Activated CD8-positive, alpha-beta memory T cell treated with anti-CD3 and anti-CD28 coated beads, Interleukin-2, amount 10 ng/mL, durations not matched to agents 7 days and 5 days (primary cell): ENCODE measurements around the gene SLC6A16. TPM values are rescaled to one million over a fixed set of nuclear protein-coding genes. Genes with fewer than 3 reads are reported as not detected.
"Not testable (repeated sequence)": the region's sequence is repeated elsewhere in the genome, so short reads cannot be mapped to it uniquely, and the experiment has no call there.

Experiments used
- ATAC-seq: fragments of 150-1000 bp; cut with Tn5 transposase; one replicate; pipeline ENCODE4 v1.10.0; 2021; ENCODE audit warnings: moderate library complexity
- CTCF ChIA-PET: fragments of 350-600 bp; sonication (Branson Sonifier 250); formaldehyde crosslinking; loops from one replicate; lab custom pipeline; 2021; ENCODE audit warnings: antibody characterized with exemption; lab: Charles Lee
- DNase-seq: peaks from one replicate; pipeline ENCODE4 v3.0.0-alpha.2; 2020
- H3K27ac Mint-ChIP-seq: one replicate; pipeline ENCODE4 v1.8.0; 2021; ENCODE audit warnings: mild to moderate bottlenecking, mixed read lengths
- H3K27me3 Mint-ChIP-seq: one replicate; pipeline ENCODE4 v1.8.0; 2021; ENCODE audit warnings: mixed read lengths
- H3K36me3 Mint-ChIP-seq: one replicate; pipeline ENCODE4 v1.8.0; 2021; ENCODE audit warnings: mild to moderate bottlenecking, mixed read lengths
- H3K4me1 Mint-ChIP-seq: one replicate; pipeline ENCODE4 v1.8.0; 2021; ENCODE audit warnings: mixed read lengths
- H3K4me3 Mint-ChIP-seq: one replicate; pipeline ENCODE4 v1.8.0; 2021; ENCODE audit warnings: mild to moderate bottlenecking, moderate library complexity, mixed read lengths
- H3K9me3 Mint-ChIP-seq: one replicate; pipeline ENCODE4 v1.8.0; 2022; ENCODE audit warnings: low read depth, mixed read lengths
- total RNA-seq, 2 experiments: library from RNA; stranded (reverse); gene quantifications; one replicate each; pipeline ENCODE4 v1.2.3, GENCODE V29; 2021

SLC6A16 gene
- total RNA-seq, 2 experiments from 2014 or later, result 2.5 to 2.7 TPM

DNA sequence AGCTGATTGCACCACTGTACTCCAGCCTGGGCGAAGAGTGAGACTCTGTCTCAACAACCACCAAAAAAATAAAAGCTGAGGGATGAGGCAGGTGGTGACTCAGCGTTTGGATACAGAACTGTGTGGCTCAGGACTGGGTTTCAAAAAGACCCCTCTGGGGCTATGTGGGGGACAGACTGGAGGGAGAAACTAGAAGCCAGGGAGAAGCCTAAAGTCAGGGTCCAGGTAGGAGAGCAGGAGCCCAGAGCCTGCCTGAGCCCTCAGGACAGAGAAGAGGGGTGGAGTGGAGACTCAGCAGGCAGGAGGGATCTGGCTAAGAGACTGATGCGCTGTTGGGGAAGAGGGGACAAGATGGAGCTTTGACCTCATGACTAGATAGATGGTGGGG is 8.4 kb upstream of the SLC6A16 start:
- H3K4me1 Mint-ChIP-seq, result peaks cover 69% of the 10 kb centered on the region
- no peak for DNase-seq
- H3K9me3 Mint-ChIP-seq, result no peaks in the 10 kb centered on the region
- ATAC-seq, result peak; percentile 1
- peak overlapping the region; percentile 93 for H3K27ac Mint-ChIP-seq
- peaks cover 24% of the 10 kb centered on the region for H3K36me3 Mint-ChIP-seq
- CTCF ChIA-PET, result interaction anchor here (1.0 to 1.7 kb wide), 6 partner anchors 9 to 108 kb away, joined by 3 to 5 read pairs (median 3); no protein-coding TSS in a partner anchor
- no peaks in the 10 kb centered on the region for H3K27me3 Mint-ChIP-seq
- peak overlapping the region; percentile 71 for H3K4me3 Mint-ChIP-seq

DNA sequence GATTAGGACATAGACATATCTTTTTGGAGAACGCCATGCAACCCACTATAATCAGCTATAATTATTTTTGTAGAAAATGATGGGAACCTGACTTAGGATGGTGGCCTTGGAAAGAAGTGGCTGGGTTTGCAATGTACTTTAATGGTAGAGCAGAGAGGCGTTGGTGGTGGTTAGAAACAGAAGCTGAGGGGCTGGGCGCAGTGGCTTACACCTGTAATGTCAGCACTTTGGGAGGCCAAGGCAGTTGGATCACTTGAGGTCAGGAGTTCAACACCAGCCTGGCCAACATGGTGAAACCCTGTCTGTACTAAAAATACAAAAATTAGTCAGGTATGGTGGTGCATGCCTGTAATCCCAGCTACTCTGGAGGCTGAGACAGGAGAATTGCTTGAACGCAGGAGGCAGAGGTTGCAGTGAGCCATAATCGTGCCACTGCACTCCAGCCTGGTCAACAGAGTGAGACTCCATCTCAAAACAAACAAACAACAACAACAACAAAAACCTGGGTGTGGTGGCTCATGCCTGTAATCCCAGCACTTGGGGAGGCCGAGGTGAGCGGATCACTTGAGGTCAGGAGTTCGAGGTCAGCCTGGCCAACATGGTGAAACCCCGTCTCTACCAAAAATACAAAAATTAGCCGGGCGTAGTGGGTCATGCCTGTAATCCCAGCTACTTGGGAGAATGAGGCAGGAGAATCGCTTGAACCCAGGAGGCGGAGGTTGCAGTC is 7.9 kb upstream of the SLC6A16 start:
- DNase-seq, H3K9me3 Mint-ChIP-seq, ATAC-seq, H3K27me3 Mint-ChIP-seq: not testable (repeated sequence)
- Mint-ChIP-seq H3K27ac (peak overlapping the region; percentile 93), H3K36me3 (peaks cover 21% of the 10 kb centered on the region), H3K4me1 (peaks cover 70% of the 10 kb centered on the region), H3K4me3 (peak overlapping the region; percentile 71)
- CTCF ChIA-PET, result interaction anchor here (1.5 to 1.7 kb wide), 4 partner anchors 10 to 108 kb away, joined by 3 to 5 read pairs (median 3); no protein-coding TSS in a partner anchor

- CTCF ChIA-PET, result interaction anchor here (0.6 to 1.6 kb wide), 7 partner anchors 9 to 142 kb away, joined by 3 to 6 read pairs (median 3); partner anchors contain the start of gene FLT3LG
Measured at GRCh38 chr19:49331616-49332055, 6.6 kb upstream of the SLC6A16 start.

GRCh38 chr19:49331187-49331586 is 6.2 kb upstream of the SLC6A16 start:
- not testable (repeated sequence) for ATAC-seq, H3K9me3 Mint-ChIP-seq, H3K4me3 Mint-ChIP-seq, H3K27me3 Mint-ChIP-seq
- Mint-ChIP-seq H3K4me1 (peaks cover 65% of the 10 kb centered on the region), H3K36me3 (peaks cover 17% of the 10 kb centered on the region), H3K27ac (peak overlapping the region; percentile 54)
- DNase-seq, result peak; percentile 15
- CTCF ChIA-PET, result interaction anchor here (0.5 to 1.5 kb wide), 7 partner anchors 9 to 142 kb away, joined by 3 to 6 read pairs (median 4); partner anchors contain the start of gene FLT3LG

More at GRCh38 chr19:49331616-49332055, 6.6 kb upstream of the SLC6A16 start:
- peak; percentile 81 for DNase-seq
- peaks cover 67% of the 10 kb centered on the region for H3K4me1 Mint-ChIP-seq
- H3K9me3 Mint-ChIP-seq, result no peaks in the 10 kb centered on the region
- no peak overlapping the region for H3K4me3 Mint-ChIP-seq
- H3K27me3 Mint-ChIP-seq, result no peaks in the 10 kb centered on the region
- ATAC-seq, result peak; percentile 76
- H3K27ac Mint-ChIP-seq, result peak overlapping the region; percentile 54
- H3K36me3 Mint-ChIP-seq, result peaks cover 17% of the 10 kb centered on the region

DNA sequence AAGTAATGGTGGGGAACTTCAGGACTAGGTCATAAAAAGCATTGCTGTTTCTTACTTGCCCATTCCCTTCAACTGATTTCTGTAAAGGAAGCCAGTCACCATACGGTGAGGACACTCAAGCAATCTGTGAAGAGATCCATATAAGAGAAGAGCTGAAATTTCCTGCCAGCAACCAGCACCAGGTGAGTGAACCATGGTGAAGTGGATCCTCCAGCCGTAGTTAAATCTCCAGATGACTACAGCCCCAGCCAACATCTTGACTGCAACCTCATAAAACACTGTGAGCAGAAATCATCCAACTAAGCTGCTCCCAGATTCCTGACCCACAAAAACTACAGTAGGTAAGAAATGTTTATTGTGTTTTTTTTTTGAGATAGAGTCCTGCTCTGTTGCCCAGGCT is 3.8 kb upstream of the SLC6A16 start:
- H3K36me3 Mint-ChIP-seq, result peaks cover 17% of the 10 kb centered on the region
- CTCF ChIA-PET, result interaction anchor here (1.2 to 1.6 kb wide), 3 partner anchors 13 to 107 kb away, joined by 4 to 5 read pairs (median 5); no protein-coding TSS in a partner anchor
- peaks cover 51% of the 10 kb centered on the region for H3K4me1 Mint-ChIP-seq
- no peak for ATAC-seq
- no peaks in the 10 kb centered on the region for H3K27me3 Mint-ChIP-seq
- no peak overlapping the region for H3K4me3 Mint-ChIP-seq
- DNase-seq, result peak; percentile 12
- no peaks in the 10 kb centered on the region for H3K9me3 Mint-ChIP-seq
- H3K27ac Mint-ChIP-seq, result no peak overlapping the region

DNA sequence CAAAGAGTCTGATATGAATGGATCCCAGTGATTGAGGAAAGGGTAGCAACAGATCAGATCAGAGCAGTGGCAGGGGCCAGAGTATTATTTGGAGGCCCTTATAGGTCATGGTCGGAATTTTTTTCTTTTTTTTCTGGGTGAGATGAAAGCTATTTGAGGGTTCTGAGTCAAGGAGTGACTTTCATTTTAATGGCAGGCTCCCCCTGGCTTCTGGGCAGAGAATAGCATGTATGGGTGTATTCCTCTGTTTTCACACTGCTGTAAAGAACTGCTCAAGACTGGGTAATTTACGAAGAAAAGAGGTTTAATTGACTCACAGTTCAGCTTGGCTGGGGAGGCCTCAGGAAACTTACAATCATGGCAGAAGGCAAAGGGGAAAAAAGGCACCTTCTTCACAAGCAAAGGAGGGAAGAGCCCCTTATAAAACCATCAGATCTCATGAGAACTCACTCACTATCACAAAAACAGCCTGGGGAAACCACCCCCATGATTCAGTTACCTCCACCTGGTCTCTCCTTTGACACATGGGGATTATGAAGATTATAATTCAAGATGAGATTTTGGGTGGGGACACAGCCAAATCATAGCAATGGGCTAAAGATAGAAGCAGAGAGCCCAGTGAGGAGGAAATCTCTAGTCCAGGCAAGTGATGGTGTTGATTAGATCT is 3.0 kb upstream of the SLC6A16 start:
- H3K27ac Mint-ChIP-seq, result peak overlapping the region; percentile 42
- CTCF ChIA-PET, result interaction anchor here (0.6 to 1.6 kb wide), 12 partner anchors 9 to 520 kb away, joined by 3 to 9 read pairs (median 4); no protein-coding TSS in a partner anchor
- H3K9me3 Mint-ChIP-seq, result no peaks in the 10 kb centered on the region
- DNase-seq, result peak; percentile 71
- peaks cover 45% of the 10 kb centered on the region for H3K4me1 Mint-ChIP-seq
- H3K27me3 Mint-ChIP-seq, result no peaks in the 10 kb centered on the region
- H3K4me3 Mint-ChIP-seq, result no peak overlapping the region
- H3K36me3 Mint-ChIP-seq, result peaks cover 17% of the 10 kb centered on the region
- ATAC-seq, result peak; percentile 35

DNA sequence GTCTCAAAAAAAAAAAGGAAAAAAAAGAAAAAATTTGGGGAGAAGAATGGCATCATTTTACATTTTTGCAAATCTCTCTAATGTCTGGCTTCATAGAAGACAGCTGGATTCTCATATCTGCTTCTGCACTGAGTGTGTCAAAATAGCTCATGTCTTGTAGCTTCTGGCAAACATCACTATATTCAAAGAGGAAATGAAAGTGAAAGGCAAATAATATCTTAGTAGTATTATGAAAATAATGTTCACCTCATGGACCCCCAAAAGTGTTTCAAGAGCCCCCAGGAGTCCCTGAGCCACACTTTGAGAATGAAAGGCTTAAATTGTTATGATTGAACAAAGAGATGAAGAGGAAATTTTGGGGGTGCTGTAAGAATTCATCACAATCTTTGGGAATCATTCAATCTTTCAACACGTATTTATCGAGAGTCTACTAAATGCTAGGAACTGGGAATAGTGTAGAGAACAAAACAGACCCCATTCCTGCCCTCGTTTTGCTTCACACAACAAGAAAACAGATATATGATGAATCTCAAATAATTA is 1.2 kb upstream of the SLC6A16 start:
- no peak for DNase-seq
- Mint-ChIP-seq H3K27me3 (no peaks in the 10 kb centered on the region), H3K4me1 (peaks cover 32% of the 10 kb centered on the region), H3K36me3 (peaks cover 22% of the 10 kb centered on the region), H3K9me3 (no peaks in the 10 kb centered on the region), H3K27ac (no peak overlapping the region), H3K4me3 (no peak overlapping the region)
- no peak for ATAC-seq
- CTCF ChIA-PET, result interaction anchor here (1.1 to 2.4 kb wide), 3 partner anchors 21 to 100 kb away, joined by 3 to 10 read pairs (median 6); no protein-coding TSS in a partner anchor

DNA sequence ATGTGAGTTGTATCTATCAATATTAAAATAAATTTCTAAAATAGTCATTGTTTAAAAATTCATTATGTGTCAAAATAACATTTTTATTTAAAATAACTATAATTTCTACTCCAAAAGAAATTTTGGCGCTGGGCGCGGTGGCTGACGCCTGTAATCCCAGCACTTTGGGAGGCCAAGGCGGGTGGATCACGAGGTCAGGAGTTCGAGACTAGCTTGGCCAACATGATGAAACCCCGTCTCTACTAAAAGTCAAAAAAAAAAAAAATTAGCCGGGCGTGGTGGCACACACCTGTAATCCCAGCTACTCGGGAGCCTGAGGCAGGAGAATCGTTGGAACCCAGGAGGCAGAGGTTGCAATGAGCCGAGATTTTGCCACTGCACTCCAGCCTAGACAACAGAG is 765 bp upstream of the SLC6A16 start:
- CTCF ChIA-PET, result interaction anchor here (1.1 to 2.4 kb wide), 3 partner anchors 21 to 100 kb away, joined by 3 to 10 read pairs (median 6); no protein-coding TSS in a partner anchor

DNA sequence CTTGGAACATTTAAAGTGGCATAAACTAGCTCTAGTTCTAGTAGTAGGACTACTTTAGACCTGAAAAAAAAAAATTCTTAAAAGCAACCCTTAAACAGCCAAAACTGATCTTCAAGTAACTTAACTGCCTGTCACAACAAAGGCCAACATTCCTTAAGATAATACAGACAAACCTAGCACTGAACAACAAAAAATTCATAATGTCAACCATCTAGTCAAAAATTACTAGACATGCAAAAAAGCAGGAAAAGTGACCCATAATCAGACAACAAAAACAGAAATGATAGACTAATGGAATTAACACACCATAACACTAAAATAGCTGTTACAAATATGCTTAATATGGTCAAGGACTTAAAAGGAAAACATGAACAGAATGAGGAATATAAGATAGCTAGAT is 6.7 kb downstream of the SLC6A16 start:
- Mint-ChIP-seq H3K27ac (no peak overlapping the region), H3K4me3 (no peak overlapping the region), H3K9me3 (peaks cover 11% of the 10 kb centered on the region), H3K4me1 (peaks cover 4% of the 10 kb centered on the region), H3K27me3 (no peaks in the 10 kb centered on the region), H3K36me3 (peaks cover 32% of the 10 kb centered on the region)
- ATAC-seq, result no peak
- DNase-seq, result no peak
- CTCF ChIA-PET, result interaction anchor here (1.2 to 1.6 kb wide), 2 partner anchors 17 to 46 kb away, joined by 3 to 12 read pairs; no protein-coding TSS in a partner anchor

More for the DNA sequence above, 765 bp upstream of the SLC6A16 start:
- Mint-ChIP-seq H3K36me3 (peaks cover 19% of the 10 kb centered on the region), H3K4me1 (peaks cover 28% of the 10 kb centered on the region)
- H3K9me3 Mint-ChIP-seq, ATAC-seq, H3K27me3 Mint-ChIP-seq, H3K27ac Mint-ChIP-seq, H3K4me3 Mint-ChIP-seq, DNase-seq: not testable (repeated sequence)

DNA sequence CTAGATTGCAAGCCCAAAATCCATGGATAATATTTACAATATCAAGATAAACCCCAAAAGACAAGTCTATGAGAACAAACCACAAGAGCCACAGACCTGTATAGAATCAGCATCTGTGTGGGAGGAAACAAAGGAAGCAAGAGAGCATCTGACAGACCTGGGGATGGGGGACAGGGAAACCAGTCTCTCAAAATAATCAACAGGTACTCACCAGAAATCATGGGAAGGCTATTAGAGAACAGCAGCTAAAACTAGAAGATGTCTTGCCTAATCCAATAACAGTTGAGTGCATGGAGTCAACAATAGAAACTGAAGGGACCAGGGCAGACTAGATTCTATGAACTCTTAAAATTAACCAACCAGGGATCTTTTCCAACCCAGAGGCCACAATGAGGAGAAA is 8.7 kb downstream of the SLC6A16 start:
- Mint-ChIP-seq H3K4me1 (peaks cover 4% of the 10 kb centered on the region), H3K4me3 (no peak overlapping the region), H3K27me3 (no peaks in the 10 kb centered on the region), H3K9me3 (peaks cover 11% of the 10 kb centered on the region), H3K36me3 (peaks cover 28% of the 10 kb centered on the region), H3K27ac (no peak overlapping the region)
- DNase-seq (no peak), ATAC-seq (no peak)
- CTCF ChIA-PET, result no interaction called here

- no peak overlapping the region for H3K4me3 Mint-ChIP-seq
- DNase-seq, result no peak
- H3K27me3 Mint-ChIP-seq, result no peaks in the 10 kb centered on the region
- peaks cover 11% of the 10 kb centered on the region for H3K9me3 Mint-ChIP-seq
- no peak for ATAC-seq
- peaks cover 4% of the 10 kb centered on the region for H3K4me1 Mint-ChIP-seq
- CTCF ChIA-PET, result interaction anchor here (0.6 kb wide), 1 partner anchor 732 kb away, joined by 6 read pairs; no protein-coding TSS in a partner anchor
- peaks cover 23% of the 10 kb centered on the region for H3K36me3 Mint-ChIP-seq
- no peak overlapping the region for H3K27ac Mint-ChIP-seq
Measured at GRCh38 chr19:49315111-49315510, 9.9 kb downstream of the SLC6A16 start.

DNA sequence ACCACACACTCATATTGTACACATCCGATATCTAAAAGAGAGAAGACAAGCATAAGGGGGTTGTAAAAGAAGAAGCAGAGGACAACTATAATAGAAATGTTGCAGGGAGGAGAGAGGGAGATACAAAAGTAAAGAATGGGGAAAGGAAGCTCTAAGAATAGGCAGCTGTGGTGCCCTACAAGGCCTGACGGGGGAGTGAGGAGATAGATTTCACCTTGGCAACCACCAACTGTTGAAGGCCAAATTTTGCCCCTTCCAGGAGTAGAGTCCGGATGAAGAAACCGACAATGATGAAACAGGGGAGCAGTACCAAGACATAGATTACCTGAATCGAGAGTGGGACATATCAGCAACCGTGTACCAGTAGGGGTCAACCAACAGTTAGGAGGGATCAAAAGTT is 15.9 kb downstream of the SLC6A16 start:
- H3K27me3 Mint-ChIP-seq, result no peaks in the 10 kb centered on the region

More for the DNA sequence above, 15.9 kb downstream of the SLC6A16 start:
- no peak for DNase-seq
- H3K27ac Mint-ChIP-seq, result no peak overlapping the region
- ATAC-seq, result no peak
- H3K9me3 Mint-ChIP-seq, result no peaks in the 10 kb centered on the region
- H3K4me1 Mint-ChIP-seq, result no peaks in the 10 kb centered on the region
- H3K4me3 Mint-ChIP-seq, result no peak overlapping the region
- H3K36me3 Mint-ChIP-seq, result no peaks in the 10 kb centered on the region
- CTCF ChIA-PET, result interaction anchor here (1.5 kb wide), 1 partner anchor 10 kb away, joined by 3 read pairs; no protein-coding TSS in a partner anchor
